Activated T-cell treated with anti-CD3 and anti-CD28 coated beads for 24 hours (primary cell): ENCODE data around the gene OR51D1.
A peak's percentile ranks its signal among the peaks of the same experiment; 100 is the strongest.

Experiments
- DNase-seq: peaks from one replicate; pipeline ENCODE4 v3.0.0-alpha.2; 2020; ENCODE audit warnings: low read depth

The OR51D1 gene

GRCh38 chr11:4636962-4637661 is at the start of gene OR51D1:
OR51D1 (plus strand) TSS chr11:4637477; CDS start chr11:4639791, 2,314 bp downstream.
- peak; percentile 60 for DNase-seq

GRCh38 chr11:4589017-4589416 is 48.3 kb upstream of the OR51D1 start:
- no peak for DNase-seq

DNA sequence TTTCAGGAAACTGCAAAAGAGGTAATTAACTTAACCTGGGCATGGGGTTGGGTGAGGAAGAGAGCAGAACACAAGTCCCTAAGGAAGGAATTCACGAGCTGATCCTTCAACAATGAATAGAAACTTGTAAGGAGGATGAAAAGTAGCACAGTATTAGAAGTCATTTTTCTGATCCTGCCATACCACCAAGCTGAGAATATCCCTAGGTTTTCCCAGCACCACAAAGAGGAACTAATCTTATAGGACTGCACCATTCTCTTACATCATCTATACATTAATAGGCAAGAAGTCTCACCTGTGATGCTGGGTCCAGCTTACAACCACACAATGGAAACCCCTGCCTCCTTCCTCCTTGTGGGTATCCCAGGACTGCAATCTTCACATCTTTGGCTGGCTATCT is 43.5 kb upstream of the OR51D1 start, which contains the start of gene OR52I1:
TSS of gene OR52I1 (plus strand) at position 301 of the 400 bp plus-strand sequence. CDS start at position 301, 0 bp downstream.
- DNase-seq: no peak

DNA sequence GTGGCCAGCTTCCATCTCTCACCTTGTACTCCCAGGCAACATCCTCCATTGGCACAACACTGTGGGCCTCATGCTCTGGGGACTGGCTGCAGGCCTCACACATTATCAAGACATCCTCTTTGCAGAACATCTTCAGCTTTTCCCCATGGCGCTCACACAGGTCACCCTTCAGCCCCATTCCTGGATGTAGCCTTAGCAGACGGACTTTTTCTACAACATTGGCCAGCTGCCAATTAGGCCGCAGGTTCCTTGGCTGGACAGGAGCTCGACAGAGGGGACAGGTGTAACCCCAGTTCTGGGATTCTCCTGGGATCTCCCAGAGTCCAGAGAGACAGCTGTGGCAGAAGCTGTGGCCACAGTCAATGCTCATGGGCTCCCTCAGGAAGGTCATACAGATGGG is 32.2 kb upstream of the OR51D1 start:
- no peak for DNase-seq

- no peak for DNase-seq
Observed at GRCh38 chr11:4606231-4607015, 30.9 kb upstream of the OR51D1 start.

- no peak for DNase-seq
Observed at GRCh38 chr11:4607096-4607495, 30.2 kb upstream of the OR51D1 start.

- DNase-seq: peak; percentile 93
Observed at GRCh38 chr11:4607781-4608666, 29.3 kb upstream of the OR51D1 start, which contains the start of gene TRIM68. TRIM68 (minus strand) TSS chr11:4608231; CDS start chr11:4605504, 2,727 bp downstream.

DNA sequence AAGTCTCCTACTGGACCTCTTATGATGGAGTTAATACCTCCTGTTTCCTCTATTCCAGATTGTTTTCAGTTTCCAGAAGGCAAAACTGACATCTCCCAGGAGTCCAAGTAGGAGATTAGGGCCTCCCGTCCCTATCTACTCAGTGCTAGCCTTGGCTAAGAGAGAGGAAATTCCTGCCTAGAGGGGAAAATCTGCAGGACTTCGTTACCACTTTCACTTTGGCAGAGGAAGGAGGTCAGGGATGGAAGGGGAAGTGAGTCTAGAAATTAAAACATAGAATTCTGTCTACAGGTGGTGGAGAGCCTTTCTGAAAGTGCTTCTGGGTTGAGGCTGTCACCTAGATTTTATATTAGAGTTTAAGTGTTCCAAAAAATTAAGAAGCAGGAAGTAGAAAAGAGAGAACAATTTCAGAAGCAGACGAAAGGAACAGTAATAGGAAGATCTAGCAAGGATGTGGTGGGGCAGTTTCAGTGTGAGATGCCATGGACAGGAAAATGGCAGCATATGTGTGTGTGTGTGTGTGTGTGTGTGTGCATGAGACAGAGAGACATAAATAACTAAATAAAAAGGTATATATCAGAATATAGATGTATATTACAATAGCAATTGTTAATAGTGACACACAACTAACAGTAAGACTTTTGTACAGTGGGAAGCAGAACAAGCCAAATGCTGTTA is 26.9 kb upstream of the OR51D1 start:
- DNase-seq: no peak

GRCh38 chr11:4611986-4612385 is 25.3 kb upstream of the OR51D1 start:
- DNase-seq: no peak

DNA sequence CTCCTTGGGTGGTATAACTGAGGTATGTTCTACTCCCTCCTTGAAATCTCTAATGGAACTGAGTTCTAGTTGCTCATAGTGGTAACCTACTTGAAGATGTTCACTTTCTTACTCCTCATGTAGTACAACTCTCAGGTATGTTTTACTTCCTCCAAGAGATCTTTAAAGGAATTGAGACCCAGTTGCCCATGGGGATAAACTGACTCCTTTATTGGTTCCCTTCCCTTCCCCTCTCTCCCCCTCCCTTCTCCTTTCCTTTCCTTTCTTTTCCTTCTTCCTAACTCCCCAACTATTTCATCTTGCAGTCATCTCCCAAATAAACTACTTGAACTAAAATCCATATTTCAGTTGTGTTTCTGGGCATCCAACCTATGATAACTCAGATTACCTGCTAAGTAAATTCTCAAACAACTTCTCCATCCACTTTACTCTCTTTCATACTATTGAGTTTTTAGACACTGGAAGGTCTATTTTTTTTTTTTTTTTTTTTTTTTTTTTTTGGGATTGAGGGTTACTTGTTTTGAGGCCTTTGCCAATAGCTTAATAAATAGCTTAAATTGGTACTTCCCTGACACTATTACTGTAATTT is 21.3 kb upstream of the OR51D1 start:
- DNase-seq: no peak

DNA sequence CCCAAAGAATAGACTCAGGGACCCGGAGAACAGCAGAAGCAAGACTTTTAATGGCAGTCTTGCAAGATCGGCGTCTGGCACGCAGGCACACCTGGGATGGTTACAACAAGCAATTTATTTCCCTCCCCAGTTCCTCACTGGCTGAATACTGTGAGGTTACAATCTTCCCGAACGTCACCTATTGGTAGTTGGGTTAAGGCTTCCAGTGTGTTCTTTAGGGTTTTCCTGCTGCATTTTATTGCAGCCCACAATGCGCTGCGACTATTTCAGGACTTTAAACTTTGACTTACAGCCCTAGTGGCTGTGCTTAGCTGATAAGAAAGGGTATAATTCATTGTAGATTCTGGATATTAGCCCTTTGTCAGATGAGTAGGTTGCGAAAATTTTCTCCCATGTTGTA is 17.8 kb upstream of the OR51D1 start:
- no peak for DNase-seq

- DNase-seq: no peak
Observed at GRCh38 chr11:4626207-4627099, 10.8 kb upstream of the OR51D1 start.

DNA sequence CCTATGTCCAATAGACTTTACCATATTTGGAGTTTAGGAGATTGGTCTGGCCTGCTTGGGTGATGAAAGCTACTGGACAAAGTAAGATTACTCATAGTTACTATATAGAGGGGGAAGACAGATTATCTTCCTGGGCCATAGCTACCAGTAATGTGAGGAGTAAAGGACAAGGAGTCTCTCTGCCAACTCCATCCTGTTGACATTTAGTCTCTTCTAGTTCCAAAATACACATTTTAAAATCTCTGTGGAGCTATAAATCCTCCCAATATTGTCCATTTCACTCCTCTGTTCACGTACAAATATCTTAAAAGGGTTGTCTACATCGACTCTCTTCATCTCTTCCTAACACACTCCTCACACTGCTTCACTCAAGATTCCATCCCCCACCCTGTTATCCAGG is 1.1 kb upstream of the OR51D1 start:
- DNase-seq: no peak

- no peak for DNase-seq
Observed at GRCh38 chr11:4637662-4638047, 378 bp downstream of the OR51D1 start.

DNA sequence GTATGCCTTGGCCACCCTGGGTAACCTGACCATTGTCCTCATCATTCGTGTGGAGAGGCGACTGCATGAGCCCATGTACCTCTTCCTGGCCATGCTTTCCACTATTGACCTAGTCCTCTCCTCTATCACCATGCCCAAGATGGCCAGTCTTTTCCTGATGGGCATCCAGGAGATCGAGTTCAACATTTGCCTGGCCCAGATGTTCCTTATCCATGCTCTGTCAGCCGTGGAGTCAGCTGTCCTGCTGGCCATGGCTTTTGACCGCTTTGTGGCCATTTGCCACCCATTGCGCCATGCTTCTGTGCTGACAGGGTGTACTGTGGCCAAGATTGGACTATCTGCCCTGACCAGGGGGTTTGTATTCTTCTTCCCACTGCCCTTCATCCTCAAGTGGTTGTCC is 2.7 kb downstream of the OR51D1 start:
- no peak for DNase-seq

DNA sequence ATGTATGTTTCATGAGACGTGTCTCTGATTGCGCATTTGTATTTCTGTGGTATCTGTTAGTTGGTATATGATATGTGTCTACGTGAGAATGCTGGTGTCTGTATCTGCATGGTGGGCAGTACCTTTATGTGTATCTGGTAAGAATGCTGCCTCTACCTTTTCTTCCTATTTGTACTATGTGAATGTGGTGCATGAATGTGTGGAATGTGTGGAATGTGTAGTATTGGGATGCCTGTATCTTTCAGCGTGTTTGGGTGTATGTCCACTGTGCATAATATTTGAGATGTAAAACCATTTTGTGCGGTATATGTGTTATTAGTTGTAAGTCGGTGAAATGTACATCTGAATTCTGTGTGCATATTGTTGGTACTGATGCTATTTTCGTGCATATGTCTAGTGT is 4.2 kb downstream of the OR51D1 start:
- DNase-seq: no peak

DNA sequence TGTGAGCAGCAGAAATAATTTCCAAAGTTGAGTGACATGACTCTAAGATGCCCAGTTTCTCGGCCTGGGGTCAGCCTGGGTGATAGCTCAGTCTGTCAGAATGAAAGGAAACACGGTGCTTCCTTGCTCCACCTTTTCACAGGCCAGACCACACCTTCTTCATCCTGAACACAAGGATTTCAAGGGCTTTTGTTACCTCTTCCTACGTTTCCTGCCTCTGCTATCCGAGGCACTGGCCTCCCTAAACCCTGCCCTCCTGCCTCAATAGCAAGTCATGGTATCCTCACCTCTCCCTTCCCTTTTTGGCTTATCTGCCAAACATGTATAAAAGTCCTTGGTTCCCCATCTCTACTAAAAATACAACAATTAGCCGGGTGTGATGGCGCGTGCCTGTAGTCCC is 4.8 kb downstream of the OR51D1 start:
- no peak for DNase-seq

DNA sequence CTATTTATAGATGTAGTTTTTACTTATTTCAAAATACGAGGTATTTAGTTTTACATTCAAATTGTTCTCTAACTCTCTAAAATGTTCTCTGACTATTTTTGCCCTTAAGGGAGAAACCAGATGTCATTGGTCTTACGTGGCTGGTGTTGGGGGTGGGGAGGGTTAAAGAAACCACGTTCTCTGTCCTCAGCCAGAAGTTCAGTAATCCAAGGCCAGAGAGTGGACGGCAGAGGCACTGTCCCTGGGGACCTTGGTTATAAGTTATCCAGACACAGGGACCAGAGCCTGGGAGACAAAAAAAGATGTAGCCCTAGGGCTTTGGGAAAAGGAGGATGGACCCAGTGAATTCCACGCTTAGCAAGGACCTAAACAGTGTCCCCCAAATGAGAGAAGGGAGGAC is 5.8 kb downstream of the OR51D1 start:
- DNase-seq: no peak

GRCh38 chr11:4643682-4644081 is 6.4 kb downstream of the OR51D1 start, which contains the start of gene OR51E1:
OR51E1 (plus strand) TSS chr11:4643982; CDS start chr11:4652527, 8,545 bp downstream.
- no peak for DNase-seq

DNA sequence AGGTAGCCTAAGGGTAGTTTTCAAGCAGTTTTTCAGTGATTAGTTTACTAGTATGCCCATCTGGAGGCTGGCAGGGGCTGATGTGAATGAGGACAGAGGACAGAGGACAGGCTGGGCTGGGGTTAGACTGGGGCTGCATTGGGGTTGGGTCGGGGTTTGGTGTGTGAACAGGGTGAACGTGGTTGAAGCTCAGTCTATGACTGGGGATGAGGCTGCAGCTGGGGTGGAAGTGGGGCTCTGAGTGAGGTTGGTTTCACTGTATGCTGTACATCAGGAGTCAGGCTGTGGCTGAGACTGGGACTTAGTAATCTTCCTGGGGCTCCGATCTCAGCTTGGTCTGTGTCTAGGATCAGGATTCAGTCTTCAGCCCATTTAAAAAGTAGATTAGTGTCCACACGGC is 7.0 kb downstream of the OR51D1 start:
- no peak for DNase-seq
